ENCODE results near the gene SLC19A1.

The SLC19A1 gene

GRCh38 chr21:45475797-45476570 is 66.3 kb downstream of the SLC19A1 start:
- Histone ChIP-seq H3K4me3 (ENCODE audit: low read length) (no peak overlapping the region), H3K9ac (ENCODE audit: low read depth, low read length) (no peak overlapping the region), H3K27ac (ENCODE audit: low read depth, low read length) (no peak overlapping the region), H3K9me3 (ENCODE audit: insufficient read depth, low read depth, low read length) (no peaks in the 10 kb centered on the region), H3K27me3 (ENCODE audit: insufficient read depth, low read length) (no peaks in the 10 kb centered on the region), H3K4me1 (ENCODE audit: insufficient read depth, low read length) (no peaks in the 10 kb centered on the region), H3K36me3 (ENCODE audit: insufficient read depth, low read length) (peaks cover 64% of the 10 kb centered on the region)
- WGBS: 97% methylated on average over 53 of the region's 53 CpGs

GRCh38 chr21:45475004-45475685 is 67.1 kb downstream of the SLC19A1 start:
- Histone ChIP-seq H3K27me3 (ENCODE audit: insufficient read depth, low read length) (no peaks in the 10 kb centered on the region), H3K4me1 (ENCODE audit: insufficient read depth, low read length) (no peaks in the 10 kb centered on the region), H3K36me3 (ENCODE audit: insufficient read depth, low read length) (peaks cover 56% of the 10 kb centered on the region), H3K9ac (ENCODE audit: low read depth, low read length) (no peak overlapping the region), H3K4me3 (ENCODE audit: low read length) (no peak overlapping the region), H3K9me3 (ENCODE audit: insufficient read depth, low read depth, low read length) (no peaks in the 10 kb centered on the region), H3K27ac (ENCODE audit: low read depth, low read length) (no peak overlapping the region)
- 97% methylated on average over 43 of the region's 43 CpGs for WGBS

- no peak overlapping the region for H3K27ac ChIP-seq (ENCODE audit: low read depth, low read length)
- H3K9me3 ChIP-seq (ENCODE audit: insufficient read depth, low read depth, low read length): no peaks in the 10 kb centered on the region
- H3K27me3 ChIP-seq (ENCODE audit: insufficient read depth, low read length): no peaks in the 10 kb centered on the region
- no peaks in the 10 kb centered on the region for H3K4me1 ChIP-seq (ENCODE audit: insufficient read depth, low read length)
- no peak overlapping the region for H3K9ac ChIP-seq (ENCODE audit: low read depth, low read length)
- 96% methylated on average over 18 of the region's 18 CpGs for WGBS
- H3K36me3 ChIP-seq (ENCODE audit: insufficient read depth, low read length): peaks cover 55% of the 10 kb centered on the region
- no peak overlapping the region for H3K4me3 ChIP-seq (ENCODE audit: low read length)
Measured at GRCh38 chr21:45474323-45474950, 67.8 kb downstream of the SLC19A1 start.

- no peak overlapping the region for H3K4me3 ChIP-seq (ENCODE audit: low read length)
- 98% methylated on average over 24 of the region's 24 CpGs for WGBS
- peaks cover 53% of the 10 kb centered on the region for H3K36me3 ChIP-seq (ENCODE audit: insufficient read depth, low read length)
- no peak overlapping the region for H3K9ac ChIP-seq (ENCODE audit: low read depth, low read length)
- H3K27me3 ChIP-seq (ENCODE audit: insufficient read depth, low read length): no peaks in the 10 kb centered on the region
- H3K9me3 ChIP-seq (ENCODE audit: insufficient read depth, low read depth, low read length): no peaks in the 10 kb centered on the region
- no peak overlapping the region for H3K27ac ChIP-seq (ENCODE audit: low read depth, low read length)
- H3K4me1 ChIP-seq (ENCODE audit: insufficient read depth, low read length): no peaks in the 10 kb centered on the region
Measured at GRCh38 chr21:45473496-45474322, 68.5 kb downstream of the SLC19A1 start.

- H3K36me3 ChIP-seq (ENCODE audit: insufficient read depth, low read length): peaks cover 54% of the 10 kb centered on the region
- 96% methylated on average over 42 of the region's 42 CpGs for WGBS
- H3K27ac ChIP-seq (ENCODE audit: low read depth, low read length): no peak overlapping the region
- H3K27me3 ChIP-seq (ENCODE audit: insufficient read depth, low read length): no peaks in the 10 kb centered on the region
- no peak overlapping the region for H3K4me3 ChIP-seq (ENCODE audit: low read length)
- H3K4me1 ChIP-seq (ENCODE audit: insufficient read depth, low read length): no peaks in the 10 kb centered on the region
- H3K9me3 ChIP-seq (ENCODE audit: insufficient read depth, low read depth, low read length): no peaks in the 10 kb centered on the region
- H3K9ac ChIP-seq (ENCODE audit: low read depth, low read length): no peak overlapping the region; the same call in 1 of the 2 replicates
Measured at GRCh38 chr21:45472445-45473365, 69.5 kb downstream of the SLC19A1 start.

- Histone ChIP-seq H3K4me3 (ENCODE audit: low read length) (no peak overlapping the region), H3K36me3 (ENCODE audit: insufficient read depth, low read length) (peaks cover 57% of the 10 kb centered on the region), H3K4me1 (ENCODE audit: insufficient read depth, low read length) (no peaks in the 10 kb centered on the region), H3K9ac (ENCODE audit: low read depth, low read length) (no peak overlapping the region), H3K9me3 (ENCODE audit: insufficient read depth, low read depth, low read length) (no peaks in the 10 kb centered on the region), H3K27ac (ENCODE audit: low read depth, low read length) (no peak overlapping the region), H3K27me3 (ENCODE audit: insufficient read depth, low read length) (no peaks in the 10 kb centered on the region)
- WGBS: 90% methylated on average over 30 of the region's 30 CpGs
Measured at GRCh38 chr21:45471525-45472221, 70.6 kb downstream of the SLC19A1 start.

GRCh38 chr21:45470773-45471524 is 71.3 kb downstream of the SLC19A1 start:
- 96% methylated on average over 28 of the region's 28 CpGs for WGBS
- no peak overlapping the region for H3K27ac ChIP-seq (ENCODE audit: low read depth, low read length)
- H3K27me3 ChIP-seq (ENCODE audit: insufficient read depth, low read length): no peaks in the 10 kb centered on the region
- no peaks in the 10 kb centered on the region for H3K4me1 ChIP-seq (ENCODE audit: insufficient read depth, low read length)
- no peak overlapping the region for H3K4me3 ChIP-seq (ENCODE audit: low read length)
- peaks cover 50% of the 10 kb centered on the region for H3K36me3 ChIP-seq (ENCODE audit: insufficient read depth, low read length)
- no peaks in the 10 kb centered on the region for H3K9me3 ChIP-seq (ENCODE audit: insufficient read depth, low read depth, low read length)
- H3K9ac ChIP-seq (ENCODE audit: low read depth, low read length): no peak overlapping the region

- WGBS: 96% methylated on average over 7 of the region's 7 CpGs
- H3K9me3 ChIP-seq (ENCODE audit: insufficient read depth, low read depth, low read length): no peaks in the 10 kb centered on the region
- H3K9ac ChIP-seq (ENCODE audit: low read depth, low read length): no peak overlapping the region
- no peaks in the 10 kb centered on the region for H3K4me1 ChIP-seq (ENCODE audit: insufficient read depth, low read length)
- H3K36me3 ChIP-seq (ENCODE audit: insufficient read depth, low read length): peaks cover 41% of the 10 kb centered on the region
- H3K27me3 ChIP-seq (ENCODE audit: insufficient read depth, low read length): no peaks in the 10 kb centered on the region
- H3K4me3 ChIP-seq (ENCODE audit: low read length): no peak overlapping the region
- no peak overlapping the region for H3K27ac ChIP-seq (ENCODE audit: low read depth, low read length)
Measured at GRCh38 chr21:45470087-45470515, 72.1 kb downstream of the SLC19A1 start.

GRCh38 chr21:45469273-45470086 is 72.8 kb downstream of the SLC19A1 start:
- H3K27me3 ChIP-seq (ENCODE audit: insufficient read depth, low read length): no peaks in the 10 kb centered on the region
- H3K9ac ChIP-seq (ENCODE audit: low read depth, low read length): no peak overlapping the region
- no peak overlapping the region for H3K4me3 ChIP-seq (ENCODE audit: low read length)
- 91% methylated on average over 24 of the region's 24 CpGs for WGBS
- no peaks in the 10 kb centered on the region for H3K4me1 ChIP-seq (ENCODE audit: insufficient read depth, low read length)
- H3K36me3 ChIP-seq (ENCODE audit: insufficient read depth, low read length): peaks cover 35% of the 10 kb centered on the region
- H3K9me3 ChIP-seq (ENCODE audit: insufficient read depth, low read depth, low read length): no peaks in the 10 kb centered on the region
- H3K27ac ChIP-seq (ENCODE audit: low read depth, low read length): no peak overlapping the region; the same call in 1 of the 2 replicates
